IPS DF 4.7 (cell line): Measurements from ENCODE around the gene KIAA1217.

ENCODE experiments used
- DNase-seq: peaks from one replicate; pipeline ENCODE4 v3.0.0-alpha.2; 2013; ENCODE audit warnings: low spot score; ENCODE audit errors: extremely low read depth

KIAA1217 gene

DNA sequence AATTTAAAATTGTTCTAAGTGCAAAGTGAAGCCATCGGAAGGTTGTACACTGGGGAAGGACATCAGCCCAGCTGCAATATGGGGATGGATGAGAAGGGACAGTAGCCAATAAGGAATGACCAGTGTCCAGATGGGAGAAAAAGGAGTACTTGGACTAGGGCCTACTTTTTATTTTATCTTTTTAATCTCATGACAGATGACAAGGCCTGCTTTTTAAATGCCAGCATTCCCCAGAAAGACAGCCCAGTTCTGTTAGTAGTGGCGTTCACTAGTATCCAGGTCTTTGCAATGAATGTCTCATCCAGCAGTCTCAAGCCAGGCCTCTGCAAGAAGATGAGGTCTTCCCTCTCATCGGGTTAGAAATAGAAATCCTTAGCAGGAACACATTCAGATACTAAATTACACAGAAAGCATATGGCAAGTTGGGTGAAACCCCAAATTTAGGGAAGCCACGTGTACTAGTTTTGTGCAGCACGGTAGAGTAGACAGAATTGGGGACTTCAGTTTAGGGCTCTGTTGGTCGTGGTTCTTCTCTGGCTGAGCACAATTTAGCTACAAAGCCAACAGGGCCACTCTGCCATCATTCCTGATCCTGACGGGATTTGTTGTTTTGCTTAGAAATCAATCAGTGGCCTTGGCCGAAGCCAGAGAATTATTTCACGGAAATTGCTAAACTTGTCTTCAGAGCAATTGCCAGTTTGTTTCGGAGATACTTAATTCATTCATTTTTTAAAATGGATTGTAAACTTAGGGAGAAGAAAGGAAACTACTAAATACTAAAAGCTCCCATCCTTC, 286.9 kb downstream of the KIAA1217 start:
- DNase-seq, result no peak

DNA sequence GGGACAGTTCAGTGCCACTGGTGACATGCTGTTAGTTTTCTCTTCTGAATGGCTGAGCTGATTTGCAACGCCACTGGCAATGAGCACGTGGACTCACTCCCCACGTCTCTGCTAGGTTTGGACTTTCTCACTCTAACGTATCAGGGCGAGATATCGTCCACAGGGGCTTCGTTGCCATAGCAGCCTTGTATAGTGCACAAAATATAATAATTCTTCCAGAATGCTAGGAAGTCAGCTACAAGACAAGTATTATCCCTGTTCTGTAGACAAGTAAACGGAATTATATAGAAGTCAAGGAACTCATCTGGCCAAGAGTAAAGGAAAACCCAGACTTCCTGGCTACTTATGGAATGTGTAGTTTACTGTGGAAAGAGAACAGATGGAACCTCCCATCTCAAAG, 288.0 kb downstream of the KIAA1217 start:
- no peak for DNase-seq

DNA sequence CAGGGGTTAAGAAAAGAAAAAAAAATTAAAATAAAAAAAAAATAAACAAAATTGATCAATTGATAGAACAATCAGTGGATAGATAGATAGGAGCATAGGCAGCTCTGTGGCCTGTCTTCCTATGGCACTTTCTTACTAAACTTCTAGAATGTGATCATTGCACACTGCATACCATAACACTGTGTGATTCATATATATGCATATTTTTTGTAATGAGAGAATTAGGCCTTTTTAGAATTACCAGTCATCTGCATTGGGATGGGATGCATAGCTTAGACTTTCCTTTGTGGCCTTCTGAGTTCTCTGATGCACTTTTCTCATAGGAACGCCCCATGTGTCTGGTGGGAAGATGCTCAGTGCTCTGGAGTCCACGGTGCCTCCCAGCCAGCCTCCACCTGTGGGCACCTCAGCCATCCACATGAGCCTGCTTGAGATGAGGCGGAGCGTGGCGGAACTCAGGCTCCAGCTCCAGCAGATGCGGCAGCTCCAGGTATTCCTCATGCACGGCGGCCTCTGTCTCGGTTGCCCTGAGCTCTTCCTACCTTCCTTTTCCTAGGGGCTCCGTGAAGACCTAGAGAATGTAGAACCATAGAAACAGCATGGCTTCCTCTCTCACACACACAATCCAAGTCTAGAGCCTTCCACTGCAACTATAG, 292.2 kb downstream of the KIAA1217 start:
- no peak for DNase-seq

DNA sequence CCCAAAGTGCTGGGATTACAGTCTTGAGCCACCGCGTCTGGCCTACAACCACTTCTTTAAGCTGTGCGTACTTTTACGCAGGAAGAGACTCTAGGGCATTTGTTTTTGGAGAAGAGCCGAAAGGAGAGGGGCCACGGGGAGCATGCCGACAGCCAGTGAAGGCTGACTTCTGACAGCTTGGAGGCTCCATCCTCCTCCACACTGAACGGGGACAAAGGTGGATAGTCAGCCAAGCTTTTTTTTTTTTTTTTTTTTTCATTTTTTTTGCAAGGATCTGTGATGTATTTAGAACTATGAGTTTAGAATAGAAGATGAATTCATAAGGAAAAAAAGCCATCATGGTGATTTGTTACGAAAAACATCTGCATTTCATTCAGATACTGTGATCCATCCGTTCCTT, 293.1 kb downstream of the KIAA1217 start:
- DNase-seq, result no peak

DNA sequence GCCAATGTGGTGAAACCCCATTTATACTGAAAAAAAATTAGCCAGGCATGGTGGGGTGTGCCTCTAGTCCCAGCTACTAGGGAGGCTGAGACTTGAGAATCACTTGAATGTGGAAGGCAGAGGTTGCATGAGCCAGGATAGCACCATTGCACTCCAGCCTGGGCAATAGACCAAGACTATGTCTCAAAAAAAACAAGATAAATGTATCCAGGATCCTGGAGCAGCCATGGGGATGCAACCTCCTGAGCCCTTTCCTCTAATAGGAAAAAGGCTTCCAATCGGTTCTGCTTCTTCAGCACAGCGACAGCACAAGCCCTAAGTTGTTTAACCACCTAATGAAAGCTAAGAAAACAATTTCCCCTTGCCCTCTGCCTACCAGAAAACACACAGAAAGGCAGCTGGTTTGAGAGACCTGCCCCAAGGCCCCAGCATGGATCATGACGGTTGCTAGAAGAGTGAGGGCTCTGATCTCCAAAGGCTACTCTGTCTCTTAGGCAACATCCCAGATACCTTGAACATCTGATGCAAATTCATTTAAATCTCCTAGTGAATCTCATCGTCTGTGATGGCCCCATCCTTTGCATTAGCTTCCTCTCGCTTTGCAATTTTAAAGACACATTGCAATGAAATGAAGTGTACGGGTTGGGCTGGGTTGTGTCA, 294.0 kb downstream of the KIAA1217 start:
- no peak for DNase-seq

DNA sequence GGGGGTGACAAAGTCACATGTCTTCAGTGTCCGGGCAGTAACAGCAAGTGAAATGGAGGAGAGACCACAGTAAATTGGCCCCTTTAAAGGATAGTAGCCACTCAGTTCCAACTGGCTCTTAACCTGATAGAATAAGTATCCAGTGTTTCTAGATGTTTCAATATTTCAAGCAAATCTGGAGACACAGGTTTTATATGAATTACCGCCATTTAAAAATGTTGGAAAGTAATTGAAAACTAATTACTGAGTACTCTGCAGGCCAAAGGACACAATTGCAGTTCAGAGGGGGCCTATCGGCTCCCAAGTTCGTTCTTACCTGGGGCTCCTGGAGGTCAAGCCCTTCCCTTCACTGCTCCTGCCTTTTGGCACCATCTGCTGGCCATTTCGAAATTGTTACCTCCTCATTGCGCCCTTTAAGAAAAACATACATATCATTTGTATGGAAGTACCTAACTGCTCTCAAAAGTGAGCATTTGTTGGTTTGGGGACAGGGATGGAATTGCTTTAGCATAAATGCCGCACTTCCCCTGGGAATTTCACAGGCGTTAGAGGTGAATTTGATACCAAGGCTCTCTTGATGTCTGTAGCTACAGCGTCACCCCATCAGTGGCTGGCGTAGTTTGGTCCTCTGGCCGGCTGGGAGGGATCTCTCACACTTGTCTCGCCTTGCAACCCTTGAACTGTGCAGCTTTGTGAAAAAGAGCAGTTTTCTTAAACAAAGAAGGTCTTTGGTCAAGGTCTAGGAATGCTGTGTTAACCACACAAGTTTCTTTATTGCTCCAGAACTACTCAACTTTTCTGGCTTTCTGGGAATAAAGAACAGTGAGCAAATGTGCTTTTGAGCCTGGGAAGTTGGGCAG, 294.8 kb downstream of the KIAA1217 start:
- no peak for DNase-seq

DNA sequence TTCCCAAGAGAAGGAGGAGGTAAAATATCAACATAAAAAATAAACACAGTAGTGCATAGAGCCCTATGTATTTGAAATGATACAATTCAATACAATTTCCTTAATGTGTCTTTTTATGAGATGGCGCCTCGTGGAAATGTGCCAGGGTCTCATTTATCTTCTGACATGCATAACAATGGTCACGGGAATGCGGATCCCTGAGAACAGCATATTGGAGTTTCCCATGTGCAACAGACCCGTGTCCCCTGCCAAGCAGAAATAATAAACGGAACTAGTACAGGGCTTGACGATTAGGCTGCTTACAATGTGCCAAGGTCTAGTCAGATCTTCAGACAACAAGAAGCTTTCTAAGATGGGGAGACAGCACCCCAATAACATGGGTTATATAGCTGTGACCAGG, 296.8 kb downstream of the KIAA1217 start:
- no peak for DNase-seq

DNA sequence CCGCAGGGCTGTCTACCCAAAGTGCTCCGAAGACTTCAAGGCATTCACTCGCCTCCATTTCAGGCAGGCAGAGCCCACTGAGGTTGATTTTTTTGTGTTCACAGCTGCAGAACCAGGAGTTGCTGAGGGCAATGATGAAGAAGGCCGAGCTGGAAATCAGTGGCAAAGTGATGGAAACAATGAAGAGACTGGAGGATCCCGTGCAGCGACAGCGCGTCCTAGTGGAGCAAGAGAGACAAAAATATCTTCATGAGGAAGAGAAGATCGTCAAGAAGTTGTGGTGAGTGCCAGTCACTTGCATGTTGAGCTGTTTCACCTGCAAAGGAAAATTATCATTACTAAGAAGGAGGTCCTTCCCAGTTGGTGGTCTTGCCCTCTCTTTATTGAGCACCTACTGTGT, 304.2 kb downstream of the KIAA1217 start:
- DNase-seq, result no peak

DNA sequence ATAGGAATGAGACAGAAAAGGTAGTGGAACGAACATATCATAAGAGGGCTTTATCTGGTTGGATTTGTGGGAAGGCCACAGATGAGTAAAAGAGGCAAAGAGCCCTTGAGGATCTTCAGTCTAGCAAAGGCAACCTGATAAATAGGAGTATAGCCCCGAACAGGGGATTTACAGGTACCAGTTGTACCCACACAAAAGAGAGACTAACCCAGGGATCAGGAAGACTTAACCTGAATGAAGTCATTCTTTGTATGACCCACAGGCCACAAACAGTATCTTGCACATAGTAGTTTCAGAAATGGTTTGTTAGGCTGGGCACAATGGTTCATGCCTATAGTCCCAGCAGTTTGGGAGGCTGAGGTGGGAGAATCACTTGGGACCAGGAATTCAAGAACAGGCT, 306.5 kb downstream of the KIAA1217 start:
- DNase-seq, result no peak

DNA sequence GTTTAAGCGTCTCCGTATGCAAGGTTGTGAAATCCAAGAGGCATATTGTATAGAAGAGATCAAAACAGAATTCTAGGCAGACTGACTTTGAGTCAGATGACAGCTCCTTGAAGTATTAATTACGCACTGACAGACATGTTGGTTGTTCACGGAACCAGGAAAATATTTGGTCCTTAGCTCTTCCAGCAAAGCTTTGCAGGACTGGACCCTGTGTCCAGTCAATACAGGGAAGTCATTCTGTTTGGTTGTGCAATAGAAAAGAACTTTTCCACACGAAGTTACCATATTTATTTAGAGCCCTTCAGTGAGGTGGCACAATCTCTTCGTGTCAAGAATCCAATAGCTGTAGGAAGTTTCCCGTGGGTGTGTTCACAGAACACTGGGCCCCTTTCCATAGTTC, 309.5 kb downstream of the KIAA1217 start:
- no peak for DNase-seq

DNA sequence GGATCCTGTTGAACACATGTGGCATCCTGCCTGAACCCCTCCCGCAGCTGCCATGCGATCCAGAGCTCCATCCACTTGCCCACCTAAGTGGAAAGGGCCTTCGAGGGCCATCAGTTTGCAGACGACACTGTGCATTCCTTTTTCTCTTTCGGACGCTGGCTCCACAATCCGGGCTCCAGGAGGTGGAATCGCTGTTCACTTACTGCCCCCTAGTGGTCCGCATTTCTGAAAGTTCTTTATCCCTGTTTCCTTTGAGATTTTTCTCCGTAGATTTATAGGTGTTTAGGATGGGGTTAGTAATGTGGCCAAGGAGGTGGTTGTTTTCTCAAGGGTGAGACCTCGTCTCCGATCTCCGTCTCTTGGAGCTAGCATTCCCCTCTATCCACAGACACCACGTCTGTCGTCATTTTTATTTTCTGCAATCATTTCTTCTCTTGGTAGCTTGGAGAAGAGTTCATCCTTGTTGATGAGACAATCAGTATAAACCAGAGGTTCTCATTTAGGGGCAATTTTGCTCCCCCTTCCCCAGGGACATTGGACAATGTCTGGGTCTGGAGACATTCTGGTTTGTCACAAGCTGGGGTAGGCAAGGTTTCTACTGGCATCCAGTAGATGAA, 310.2 kb downstream of the KIAA1217 start:
- DNase-seq, result no peak

DNA sequence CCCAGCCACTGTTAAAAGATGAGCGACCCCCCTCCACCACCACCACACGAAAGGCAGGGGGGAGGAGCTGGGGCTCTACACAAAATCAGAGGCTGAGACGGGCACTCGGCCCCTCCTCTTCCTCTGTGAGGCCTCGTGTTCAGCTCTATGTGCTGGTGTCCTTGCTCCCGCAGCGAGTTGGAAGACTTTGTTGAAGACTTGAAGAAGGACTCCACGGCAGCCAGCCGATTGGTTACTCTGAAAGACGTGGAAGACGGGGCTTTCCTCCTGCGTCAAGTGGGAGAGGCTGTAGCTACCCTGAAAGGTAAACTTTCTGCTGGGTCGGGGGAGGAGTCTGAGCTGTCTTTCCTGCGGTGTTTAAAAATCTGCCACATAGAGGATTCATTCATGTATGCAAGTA, 311.0 kb downstream of the KIAA1217 start:
- no peak for DNase-seq

DNA sequence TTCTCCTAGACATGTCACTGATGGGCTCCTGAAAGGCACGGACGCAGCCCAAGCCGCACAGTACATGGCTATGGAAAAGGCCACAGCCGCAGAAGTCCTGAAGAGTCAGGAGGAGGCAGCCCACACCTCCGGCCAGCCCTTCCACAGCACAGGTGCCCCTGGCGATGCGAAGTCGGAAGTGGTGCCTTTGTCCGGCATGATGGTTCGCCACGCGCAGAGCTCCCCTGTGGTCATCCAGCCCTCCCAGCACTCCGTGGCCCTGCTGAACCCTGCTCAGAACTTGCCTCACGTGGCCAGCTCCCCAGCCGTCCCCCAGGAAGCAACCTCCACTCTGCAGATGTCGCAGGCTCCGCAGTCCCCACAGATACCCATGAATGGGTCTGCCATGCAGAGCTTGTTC, 315.4 kb downstream of the KIAA1217 start:
- DNase-seq, result no peak

DNA sequence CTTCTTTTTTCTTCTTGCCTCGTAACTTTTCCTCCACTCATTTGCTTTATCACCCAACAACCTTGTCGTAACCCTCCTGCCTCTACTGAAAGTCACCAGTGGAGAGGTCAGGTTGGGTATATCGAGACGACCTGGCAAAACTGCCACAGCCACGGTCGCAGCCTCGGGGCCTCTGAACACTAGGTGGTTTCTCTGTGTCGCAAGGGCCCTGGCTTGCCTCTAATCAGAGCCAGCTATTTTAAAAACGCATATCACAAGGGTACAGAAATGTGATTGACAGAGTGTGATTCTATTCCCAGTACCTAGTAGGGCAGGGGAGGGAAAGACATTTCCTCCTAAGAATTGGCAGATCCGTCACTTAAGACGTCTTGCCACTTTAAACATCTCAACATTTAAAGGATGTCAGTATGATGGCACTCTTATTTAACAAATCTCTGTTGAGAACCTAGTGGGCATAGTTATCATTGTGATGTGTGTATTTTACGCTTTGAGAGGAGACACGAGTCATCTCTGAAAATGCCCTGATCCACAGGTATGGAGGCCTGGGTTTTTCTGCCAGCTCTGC, 317.2 kb downstream of the KIAA1217 start:
- no peak for DNase-seq

DNA sequence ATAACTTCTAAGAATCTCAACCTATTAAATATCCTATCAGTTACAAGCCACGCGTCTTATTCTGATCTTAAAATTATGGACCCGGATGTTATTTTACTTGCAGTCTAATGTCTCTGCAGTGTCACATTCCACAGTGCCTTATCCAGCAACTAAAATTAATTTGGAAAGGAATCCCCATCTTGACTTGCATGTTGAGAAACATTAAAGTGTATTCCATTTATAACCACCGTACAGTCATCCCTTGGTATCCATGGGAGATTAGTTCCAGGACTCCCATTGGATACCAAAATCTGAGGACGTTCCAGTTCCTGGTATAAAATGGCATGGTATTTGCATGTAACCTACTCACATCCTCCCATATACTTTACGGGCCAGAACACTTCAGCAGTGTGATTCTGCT, 320.0 kb downstream of the KIAA1217 start:
- no peak for DNase-seq

DNA sequence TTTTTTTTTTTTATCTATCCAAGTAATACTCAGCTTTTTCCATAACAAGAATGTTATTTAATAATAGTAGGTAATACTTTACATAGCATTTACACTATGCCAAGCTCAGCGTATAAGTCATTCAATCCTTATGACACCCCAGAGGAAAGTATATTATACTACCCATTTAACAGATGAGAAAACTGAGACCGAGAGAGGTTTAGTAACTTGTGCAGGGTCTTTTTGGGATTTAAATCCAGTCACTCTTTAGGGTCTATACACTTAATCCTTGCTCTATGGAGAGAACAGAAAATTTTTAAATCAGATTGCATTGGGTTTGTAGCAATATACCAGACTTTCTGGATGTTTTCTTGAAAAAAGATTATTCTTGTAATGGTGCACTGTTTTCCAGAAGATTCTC, 322.5 kb downstream of the KIAA1217 start:
- DNase-seq, result no peak

DNA sequence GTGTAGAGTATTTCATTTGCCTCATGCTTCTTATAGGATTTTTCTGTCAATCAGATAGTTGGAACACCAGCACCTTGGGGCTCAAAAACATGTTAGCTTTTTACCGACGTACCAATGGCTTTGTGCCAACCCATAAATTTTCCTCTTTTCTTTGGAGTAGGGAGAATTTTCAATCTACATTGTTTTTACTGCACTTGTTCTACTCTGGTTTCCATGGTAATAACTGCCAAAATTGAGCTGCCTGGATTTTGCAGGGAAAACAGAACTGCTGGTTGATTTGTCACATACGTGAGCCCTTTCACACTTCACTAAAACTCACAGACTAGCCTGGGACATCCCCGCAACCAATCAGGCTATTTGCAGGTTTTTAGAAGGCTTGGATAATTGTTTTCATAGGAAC, 325.0 kb downstream of the KIAA1217 start:
- DNase-seq, result no peak

DNA sequence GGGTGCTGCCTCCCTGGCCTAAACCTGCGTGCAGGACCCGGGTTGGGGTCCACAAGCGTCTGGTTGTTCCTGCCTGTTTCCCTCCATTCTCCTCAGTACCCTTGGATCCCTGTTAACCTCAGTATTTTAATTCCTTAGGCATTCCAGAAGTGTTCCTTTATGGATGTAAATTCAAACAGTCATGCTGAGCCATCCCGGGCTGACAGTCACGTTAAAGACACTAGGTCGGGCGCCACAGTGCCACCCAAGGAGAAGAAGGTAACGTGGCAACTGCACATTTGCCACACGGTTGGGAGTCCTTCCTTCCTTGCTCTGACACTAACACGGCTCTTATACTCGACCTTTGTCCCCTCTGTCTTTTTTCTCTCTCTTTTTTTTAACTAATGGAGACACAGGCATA, 327.7 kb downstream of the KIAA1217 start:
- DNase-seq, result no peak

DNA sequence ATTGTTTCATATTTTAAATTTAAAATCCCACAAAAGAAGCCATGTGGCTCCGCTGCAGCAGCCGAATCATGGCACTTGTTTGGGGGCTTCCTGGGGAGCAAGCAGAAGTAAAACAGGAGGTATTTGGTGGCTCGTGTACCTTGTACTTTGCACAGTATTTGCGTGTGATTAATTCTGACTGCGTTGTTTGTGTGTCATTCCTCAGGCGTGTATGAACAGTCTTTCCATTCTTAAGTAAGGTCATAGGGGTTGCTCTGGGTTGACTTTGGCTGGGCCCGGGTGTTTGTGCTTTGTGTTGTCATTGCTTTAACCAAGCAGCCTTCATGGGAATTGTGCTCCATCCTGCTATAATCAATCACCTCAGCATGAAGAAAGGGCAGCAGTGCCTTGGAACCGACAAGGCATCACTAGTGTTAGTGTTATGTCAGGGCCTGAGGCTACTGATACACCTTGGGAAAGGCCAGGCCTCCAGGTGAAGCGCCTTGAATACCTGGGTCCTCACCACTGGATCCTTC, 332.4 kb downstream of the KIAA1217 start:
- DNase-seq, result no peak
